ENCODE results near the gene DGKI.

Gene DGKI

DNA sequence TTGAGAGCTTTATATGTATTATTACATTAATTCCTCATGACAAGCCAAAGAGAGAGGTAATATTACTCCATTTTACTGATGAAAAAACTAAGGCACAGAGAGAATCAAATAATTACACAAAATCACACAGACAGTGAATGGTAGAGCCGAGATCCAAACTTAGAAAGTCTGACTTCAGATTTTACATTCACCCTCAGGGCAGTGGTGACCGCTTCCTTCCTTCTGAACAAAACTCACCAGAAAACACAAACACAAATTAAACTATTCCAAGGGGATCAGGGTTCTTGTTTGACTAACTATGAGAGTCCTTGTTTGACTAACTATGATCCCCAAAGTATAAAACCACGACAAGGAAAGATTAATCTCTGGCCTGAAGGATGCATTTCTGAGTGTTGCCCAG is 435.3 kb downstream of the DGKI start:
- no peak for DNase-seq (ENCODE audit: low read depth in 2 of 2)

DNA sequence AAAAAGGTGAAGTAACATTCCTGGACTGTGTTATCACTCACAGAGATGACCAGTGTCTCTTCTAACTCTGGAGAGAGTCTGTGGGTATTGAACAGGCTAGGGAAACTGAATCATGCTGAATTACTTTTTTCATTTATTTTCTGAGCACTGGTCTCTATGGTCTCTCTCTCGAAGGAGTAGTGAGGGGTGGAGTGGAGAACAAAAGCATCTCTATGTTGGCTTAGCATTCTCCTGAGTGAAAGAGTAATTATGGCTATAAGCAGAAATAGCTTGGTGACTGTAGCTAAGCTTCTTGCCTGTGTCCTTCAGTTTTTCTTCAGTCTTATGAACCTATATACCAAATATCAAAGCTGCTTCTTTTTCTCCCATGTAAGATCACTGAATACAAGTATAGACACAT is 438.6 kb downstream of the DGKI start:
- no peak for DNase-seq (ENCODE audit: low read depth in 2 of 2)

DNA sequence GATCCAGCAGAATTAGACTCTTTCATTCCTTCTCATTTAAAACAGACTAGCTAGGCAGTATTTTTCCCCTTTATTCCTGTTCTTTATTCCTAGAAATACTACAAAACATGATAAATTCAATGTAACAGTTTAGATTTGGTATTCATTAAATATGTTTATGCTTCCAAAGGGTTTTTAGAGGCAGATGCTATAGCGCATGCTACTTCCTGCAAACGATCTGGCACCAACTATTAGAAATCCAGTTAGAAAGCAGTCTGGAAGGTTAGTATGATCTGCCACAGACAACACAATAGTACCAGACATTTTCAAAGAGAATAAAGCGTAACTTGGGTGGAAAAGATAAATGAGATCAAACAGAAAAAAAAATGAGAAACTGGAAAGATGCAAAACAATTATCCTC is 439.7 kb downstream of the DGKI start:
- no peak for DNase-seq (ENCODE audit: low read depth in 2 of 2)

DNA sequence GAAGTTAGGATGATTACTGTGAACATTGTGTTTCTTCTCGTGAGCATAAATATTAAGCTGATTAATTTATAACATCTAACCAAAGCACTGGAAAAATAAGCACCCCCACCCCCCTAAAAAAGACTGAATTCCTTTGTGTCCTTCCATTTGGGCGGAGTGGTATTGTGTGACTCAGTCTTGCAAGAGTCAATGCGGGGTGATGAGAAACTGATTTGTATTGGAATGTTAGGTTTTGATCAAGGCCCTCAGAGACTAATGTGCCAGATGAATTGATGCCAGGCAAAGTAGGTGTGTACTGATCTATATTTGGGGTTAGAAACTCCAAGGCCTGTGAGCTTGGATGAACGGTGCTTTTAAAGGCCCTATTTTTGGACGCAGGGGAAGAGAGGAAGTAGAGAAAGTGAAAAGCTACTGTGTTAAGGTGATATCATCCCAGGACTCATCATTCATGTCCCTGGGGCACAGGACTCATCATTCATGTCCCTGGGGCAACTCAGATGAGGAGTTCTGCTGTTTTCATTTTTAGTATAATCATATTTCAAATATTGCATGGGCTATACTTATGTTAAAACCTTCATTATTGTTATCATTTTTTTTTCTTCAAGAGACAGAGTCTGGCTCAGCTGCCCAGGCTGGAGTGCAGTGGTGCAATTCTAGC is 442.0 kb downstream of the DGKI start:
- DNase-seq (ENCODE audit: low read depth in 2 of 2): no peak

DNA sequence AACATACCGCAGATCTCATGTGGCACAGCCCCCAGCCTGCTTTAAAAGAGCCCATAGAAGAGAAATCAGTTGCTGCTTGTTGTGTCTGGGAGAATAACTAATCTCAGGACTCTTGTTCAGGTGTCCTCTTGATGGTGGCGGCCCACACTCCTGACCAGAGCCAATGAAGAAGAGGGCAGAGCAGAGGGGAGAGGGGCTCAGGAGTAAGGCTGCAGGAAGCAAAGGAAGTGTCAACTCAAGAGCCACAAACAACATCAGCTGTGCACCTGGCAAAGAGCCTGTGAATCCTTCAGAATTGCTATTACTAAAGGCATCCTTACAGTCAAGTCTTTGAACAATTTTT is 443.4 kb downstream of the DGKI start:
- no peak for DNase-seq (ENCODE audit: low read depth in 2 of 2)

DNA sequence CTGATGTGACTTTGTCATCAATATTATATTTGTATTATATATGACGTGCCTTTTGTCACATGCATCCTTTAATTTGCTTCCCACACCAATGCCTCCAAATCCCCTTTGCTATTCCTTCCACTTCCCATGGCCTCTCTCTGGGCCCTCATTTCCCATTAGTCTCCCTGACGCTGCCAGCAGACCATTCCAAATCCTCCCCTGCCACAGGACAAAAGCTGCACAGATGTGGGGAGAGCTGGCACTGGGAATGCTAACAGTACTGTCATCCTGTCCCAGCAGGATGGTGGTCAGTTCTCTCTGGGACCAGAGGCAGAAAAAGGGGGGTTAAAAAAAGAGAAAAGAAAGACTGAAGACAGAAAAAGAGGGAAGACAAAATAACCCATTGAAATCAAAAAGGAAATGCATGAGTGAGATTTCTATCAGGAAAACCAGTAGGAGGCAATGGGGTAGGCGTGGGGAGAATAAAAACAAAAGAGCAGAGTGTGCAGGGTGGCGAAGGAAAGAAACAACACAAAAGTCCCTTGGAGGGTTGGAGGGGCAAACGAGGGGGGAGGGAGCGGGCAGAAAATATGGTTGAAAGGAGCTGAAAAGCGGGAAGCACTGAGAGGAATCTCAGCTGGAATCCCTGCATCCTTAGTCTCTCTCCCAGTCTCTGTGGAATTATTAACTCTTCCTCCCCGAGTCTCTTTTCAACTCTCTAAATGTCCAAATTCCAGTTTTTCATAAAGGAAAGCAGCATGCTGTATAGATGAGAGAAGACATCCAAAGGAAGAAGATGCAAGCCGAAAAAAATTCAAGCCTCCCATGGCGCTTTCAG is 444.0 kb downstream of the DGKI start:
- no peak for DNase-seq (ENCODE audit: low read depth in 2 of 2)

DNA sequence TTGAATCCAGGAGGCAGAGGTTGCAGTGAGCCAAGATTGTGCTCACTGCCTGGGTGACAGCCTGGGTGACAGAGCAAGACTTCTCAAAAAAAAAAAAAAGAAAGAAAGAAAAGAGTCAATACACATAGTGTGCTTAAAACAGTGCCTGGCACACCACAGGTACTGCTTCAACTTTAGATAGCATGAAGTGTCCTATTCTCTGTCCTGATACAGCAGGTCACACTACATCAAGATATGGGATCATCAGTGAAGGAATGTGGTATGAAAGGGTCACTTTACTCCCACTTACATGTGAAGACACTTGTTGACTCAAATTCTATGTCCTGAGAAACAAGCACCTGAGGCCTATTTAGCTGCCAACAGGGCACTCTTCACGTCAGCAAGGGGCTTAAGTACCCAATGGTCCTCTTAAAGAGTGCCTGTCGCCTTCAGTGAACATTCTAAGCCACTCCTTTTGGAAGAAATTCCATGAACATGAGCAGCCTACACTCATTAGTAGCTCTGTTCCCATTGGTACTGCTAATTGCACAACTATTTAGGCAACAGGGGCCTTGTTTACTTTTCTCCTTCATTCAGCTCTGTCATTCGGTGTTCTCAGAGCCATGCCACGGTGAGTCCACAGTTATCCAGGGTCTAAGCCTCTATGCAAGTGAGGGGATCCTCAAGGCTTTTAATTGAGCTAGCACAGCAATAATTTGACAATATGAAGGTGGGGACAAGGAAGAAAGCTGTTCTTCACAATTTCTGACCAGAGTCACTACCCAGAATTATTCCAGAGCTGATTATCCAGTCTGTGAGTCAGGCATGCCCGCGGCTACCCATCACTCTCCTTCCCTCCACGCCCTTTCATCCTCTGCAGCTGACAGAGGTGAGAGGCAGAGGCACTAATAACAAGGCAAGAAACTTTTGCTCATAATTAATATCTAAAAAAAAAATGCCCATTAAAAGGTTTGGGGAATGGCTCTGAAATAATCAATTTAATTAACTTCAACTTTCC is 446.6 kb downstream of the DGKI start:
- DNase-seq (ENCODE audit: low read depth in 2 of 2): no peak

DNA sequence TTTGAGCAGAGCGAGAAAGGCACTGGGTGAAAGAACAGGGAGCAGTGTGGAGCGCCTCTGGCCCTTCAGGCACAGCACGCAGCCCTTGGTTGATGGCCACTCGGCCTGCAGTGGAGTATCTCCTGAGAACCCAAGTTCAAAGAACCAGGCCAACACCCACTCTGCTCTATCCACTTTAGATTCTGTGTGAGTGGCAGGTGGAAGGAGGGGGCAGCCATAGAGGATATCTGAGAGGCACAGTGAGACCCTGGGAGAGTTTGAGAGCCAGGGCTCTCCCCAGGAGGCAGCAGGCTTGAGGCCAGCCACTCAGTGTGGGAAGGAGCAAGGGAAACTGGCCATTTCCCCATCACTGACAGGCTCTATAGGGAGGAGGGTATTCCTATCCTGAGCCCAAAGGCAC is 450.7 kb downstream of the DGKI start:
- no peak for DNase-seq (ENCODE audit: low read depth in 2 of 2)

DNA sequence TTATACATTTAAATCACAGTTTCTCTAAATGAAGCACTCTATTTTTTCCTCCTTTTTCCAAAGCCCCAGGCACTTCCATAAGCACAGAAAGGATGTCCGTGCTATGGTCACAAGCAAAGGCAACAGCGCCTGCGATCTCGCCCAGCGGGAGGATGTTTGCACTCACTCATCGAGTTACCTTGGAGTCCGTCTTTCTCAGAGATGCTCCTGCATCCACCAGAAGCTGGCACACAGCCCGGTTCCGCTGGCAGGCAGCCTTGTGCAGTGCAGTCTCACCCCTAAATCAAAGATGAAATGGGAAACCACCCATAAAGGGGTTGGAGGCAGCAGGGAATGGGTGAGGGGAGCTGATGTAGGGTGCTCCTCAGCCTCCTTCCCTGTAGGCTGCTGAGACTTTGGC is 451.4 kb downstream of the DGKI start:
- no peak for DNase-seq (ENCODE audit: low read depth in 2 of 2)

DNA sequence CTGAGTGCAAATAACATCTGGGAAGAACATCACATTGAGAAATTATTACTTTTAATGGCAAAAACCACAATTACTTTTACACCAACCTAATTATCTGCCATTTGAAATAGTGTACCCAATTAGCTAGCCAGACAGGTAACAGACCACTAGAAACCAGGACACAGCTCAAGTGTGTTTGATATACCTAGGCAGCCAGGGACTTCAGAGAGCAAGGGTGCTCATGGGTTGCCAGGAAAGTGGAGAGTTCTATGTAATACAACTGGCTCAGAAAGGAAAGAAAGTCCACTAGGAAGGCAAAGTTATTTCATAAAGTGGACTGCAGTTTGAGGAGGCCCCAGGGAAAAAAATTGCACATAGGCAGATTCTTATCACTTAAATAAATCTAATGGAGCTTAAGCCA is 453.2 kb downstream of the DGKI start:
- no peak for DNase-seq (ENCODE audit: low read depth in 2 of 2)

DNA sequence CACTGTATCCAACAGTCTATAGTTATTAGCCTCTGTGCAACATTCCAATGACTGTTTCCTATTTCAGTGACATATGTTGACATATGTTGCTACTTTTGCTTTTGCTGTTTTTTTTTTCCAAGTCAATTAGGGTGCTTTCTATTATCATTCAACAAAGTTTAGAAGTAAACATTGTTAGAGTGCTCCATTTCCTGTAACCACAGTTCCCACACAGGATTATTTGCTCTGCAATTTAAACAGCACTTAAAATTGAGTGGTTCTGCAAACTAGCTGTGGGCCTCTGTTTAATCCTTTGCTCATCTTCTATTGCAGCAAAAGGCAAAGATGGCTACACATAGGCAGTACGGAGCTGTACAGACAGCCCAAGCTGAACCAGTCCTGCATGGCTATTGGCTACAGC is 456.7 kb downstream of the DGKI start:
- DNase-seq (ENCODE audit: low read depth in 2 of 2): no peak

DNA sequence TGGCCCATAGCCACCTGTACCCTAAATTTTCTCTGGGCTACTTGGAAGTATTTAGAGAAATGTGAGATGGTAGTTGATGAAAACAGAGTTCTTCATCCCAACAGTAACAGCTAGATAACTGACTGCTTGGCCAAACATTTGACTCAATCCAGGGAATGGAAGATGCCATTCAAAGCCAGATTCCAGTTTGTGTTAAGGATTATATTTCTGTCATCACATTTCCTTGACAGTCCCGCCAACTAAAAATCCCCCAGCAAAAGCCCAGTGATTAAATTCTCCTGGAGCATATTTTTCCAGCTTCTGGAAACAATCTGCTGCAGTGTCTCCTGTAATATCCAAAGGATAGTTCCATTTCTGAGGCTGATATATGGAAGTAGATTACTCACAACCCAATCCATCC is 457.9 kb downstream of the DGKI start:
- no peak for DNase-seq (ENCODE audit: low read depth in 2 of 2)

DNA sequence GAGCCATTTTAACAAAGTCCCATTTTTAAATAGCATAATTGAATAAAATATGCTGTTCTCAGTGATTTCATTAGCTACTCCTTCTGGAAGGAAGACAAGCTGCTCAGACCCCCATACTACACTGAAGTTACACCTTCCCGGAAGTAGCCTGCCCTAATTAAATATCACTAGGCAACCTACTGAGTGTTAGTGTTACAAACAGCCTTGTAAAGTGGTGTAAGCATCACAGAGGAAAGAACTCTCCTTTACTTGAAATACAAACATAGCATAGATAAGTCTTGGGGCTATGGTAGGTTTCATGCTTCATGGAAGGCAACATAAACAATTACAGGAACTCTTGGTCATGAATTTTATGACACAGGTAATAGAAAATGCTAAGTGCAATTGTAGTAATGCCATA is 459.8 kb downstream of the DGKI start:
- no peak for DNase-seq (ENCODE audit: low read depth in 2 of 2)

DNA sequence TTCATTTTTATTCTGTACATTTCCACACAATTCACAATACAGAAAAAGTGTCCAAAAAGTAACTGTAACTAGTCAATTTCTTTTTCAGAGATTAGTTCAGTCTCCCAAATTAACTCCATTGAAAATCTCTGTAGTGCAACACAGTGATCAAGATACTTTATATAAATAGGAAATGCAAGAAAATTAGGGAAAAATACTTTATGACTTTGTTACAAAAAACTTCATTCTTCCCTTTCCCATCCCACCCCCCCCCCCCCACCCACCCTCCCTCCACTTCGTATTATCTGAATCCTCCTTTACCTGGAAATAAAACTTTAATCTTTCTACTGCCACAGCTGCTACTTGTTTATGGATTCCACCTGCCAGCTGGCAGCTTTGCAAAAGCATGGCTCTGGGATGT is 465.7 kb downstream of the DGKI start:
- DNase-seq (ENCODE audit: low read depth in 2 of 2): no peak

DNA sequence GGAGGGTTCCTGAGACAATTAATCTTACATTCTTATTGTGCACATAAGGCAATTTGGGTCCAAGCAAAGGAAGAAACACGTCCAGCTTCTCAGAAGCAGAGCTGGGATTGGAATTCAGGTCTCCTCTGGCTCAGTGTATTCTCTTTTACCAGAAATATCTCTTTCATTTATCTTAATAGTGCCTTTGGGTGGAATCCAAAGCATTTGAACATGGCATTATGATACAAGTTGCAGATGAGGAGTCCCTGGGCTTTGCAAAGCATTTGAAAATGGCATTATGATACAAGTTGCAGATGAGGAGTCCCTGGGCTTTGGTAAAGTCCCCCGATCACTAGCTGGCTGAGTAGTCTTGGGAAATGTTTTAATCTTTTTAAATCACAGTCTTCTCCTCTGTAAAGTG is 473.3 kb downstream of the DGKI start:
- DNase-seq (ENCODE audit: low read depth in 2 of 2): no peak

DNA sequence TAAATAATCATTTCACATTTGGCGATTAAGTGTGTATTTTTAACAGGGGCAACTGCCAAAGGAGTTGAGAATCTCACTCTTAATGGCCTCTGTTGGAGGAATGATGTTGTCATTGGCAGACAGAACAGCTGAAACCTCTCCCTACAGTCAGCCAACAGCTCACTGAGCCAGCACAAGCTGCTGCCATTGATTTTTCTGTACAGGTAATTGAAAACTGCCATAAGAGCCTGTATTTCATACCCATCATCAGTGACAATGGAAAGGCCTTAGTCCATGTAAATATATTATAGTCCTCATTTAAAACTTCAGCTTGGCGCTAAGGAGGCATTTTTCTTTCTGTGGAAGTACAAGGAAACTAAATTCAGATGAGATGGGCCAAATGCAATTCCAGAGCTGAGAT is 475.2 kb downstream of the DGKI start:
- no peak for DNase-seq (ENCODE audit: low read depth in 2 of 2)

DNA sequence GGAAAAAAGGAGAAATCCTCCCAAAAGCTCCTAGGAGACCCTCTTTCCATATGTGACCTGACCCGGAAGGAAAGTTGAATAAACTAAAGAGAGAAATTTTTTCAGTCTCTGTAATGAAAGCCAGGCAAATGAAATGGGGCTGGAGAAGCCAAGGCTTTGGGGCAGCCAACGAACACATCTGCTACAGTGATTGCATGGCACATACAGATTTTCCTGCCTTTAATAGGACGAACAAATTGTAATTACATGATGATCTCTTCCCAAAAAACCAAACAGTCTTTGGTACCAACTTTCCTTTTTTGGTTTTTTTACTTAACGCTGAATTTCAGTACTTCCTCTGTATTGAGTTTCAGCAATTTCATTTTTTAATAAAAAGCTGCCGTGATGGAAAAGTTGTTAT is 479.8 kb downstream of the DGKI start:
- DNase-seq (ENCODE audit: low read depth in 2 of 2): no peak

DNA sequence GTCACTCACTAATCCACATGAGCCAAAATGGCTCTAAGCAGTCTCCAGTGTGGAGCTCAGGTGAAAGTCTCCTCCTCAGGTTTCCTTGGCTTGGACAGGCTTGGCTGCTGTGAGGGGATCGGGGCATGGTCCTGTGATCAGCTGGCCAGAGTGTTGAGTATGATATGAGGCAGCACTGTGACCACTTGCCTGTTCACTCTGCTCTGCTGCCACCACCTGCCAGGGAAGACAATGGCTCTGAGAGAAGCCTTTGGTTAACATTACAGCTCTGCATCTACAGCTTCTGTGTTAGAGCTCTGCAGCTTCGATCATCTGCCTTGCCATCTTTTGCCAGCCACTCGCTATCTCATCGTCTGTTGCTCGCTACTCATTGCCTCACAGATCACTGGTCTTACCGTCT is 483.1 kb downstream of the DGKI start:
- no peak for DNase-seq (ENCODE audit: low read depth in 2 of 2)

DNA sequence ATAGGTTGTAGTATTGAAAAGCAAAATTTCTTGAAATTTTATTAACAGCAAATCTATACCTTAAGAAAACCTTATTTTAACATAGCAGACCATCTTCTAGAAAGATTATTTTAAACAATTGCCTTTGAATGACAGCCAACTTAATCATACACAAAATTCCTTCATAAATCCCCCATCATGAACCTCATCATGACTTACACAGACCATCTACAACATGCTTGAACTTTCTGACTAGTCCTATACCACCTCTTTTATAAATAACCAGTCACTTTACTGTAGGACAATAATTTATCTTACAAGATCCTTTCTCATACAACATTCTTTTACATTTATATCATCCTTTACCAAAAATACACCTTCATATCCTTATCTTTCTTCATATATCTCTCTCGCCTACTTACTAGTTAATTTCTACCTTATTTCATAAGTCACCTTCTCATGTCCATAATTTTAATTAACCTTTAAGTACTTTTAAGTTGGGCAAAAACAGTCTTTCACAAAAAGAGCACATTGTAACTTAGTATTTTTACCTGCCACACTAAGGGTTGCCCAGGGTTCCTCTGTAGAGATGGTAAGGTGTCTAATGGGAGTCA is 486.6 kb downstream of the DGKI start:
- DNase-seq (ENCODE audit: low read depth in 2 of 2): no peak

DNA sequence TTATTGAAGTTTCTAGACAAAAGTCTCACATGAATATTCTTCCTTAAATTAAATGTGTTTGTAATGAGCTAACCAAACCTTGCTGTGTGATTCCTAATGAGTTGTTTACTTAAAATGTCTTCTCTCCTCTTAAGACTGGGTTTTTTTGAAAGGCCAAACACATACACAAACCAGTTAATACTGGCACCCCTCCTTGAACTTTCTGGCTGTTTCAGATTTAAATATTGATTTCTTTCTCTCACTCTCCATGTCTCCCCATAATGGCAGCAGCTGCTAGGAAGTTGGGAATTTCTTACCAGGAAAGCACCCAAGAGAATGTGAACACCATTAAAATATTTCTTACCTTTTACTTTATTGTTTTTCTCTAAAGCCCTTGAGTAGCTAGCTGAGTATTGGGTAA is 491.8 kb downstream of the DGKI start:
- no peak for DNase-seq (ENCODE audit: low read depth in 2 of 2)

DNA sequence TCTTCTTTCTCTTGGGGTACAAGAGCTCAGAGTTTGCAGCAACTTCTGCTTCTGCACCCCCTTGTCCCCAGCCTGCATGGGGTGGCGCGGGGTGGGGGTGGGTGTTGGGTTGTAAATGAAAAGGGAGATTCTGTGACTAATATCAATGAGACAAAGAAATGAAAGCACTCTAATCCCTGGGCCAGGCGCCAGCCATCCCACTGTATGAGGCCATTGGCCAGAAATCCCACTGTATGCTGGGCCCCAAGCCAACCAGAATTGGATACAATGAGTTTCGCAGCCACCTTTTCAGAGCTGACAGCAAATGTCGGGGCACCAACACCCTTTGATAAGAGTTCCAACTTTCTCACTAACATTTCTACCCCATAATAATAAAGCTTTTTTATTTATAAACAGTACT is 492.4 kb downstream of the DGKI start:
- DNase-seq (ENCODE audit: low read depth in 2 of 2): no peak

DNA sequence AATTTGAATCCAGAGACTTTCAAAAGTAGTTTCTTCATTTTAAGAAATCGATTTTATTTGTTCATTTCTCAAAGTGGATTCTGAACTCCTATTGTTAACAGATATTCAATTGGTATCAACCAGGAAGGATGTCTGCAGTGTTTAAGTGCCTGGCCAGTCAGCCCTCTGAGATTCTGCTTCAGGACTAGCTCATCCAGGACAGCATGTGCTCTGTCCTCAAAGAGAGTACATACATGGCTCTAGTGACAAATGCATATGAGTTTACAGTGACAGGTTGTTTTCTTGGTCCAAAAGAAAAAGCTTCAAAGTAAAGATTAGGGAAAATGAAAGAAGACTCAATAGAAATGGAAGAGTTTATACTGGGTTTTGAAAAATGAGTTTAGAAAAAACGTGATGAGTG is 494.8 kb downstream of the DGKI start:
- no peak for DNase-seq (ENCODE audit: low read depth in 2 of 2)

All from stimulated activated CD8-positive, alpha-beta memory T cell treated with anti-CD3 and anti-CD28 coated beads, Interleukin-15, amount 100 ng/mL, for 48 hours (primary cell).